ENCODE data around the gene RNF168. TPM values are rescaled to one million over a fixed set of nuclear protein-coding genes. Genes with fewer than 3 reads are reported as not detected.
A peak's percentile ranks its signal among the peaks of the same experiment; 100 is the strongest.

RNF168 gene
- total and polyA plus RNA-seq, 7 donors, result 3.6 to 30.2 (median 14.1) TPM

GRCh38 chr3:196499807-196500524 lies 3.6 kb downstream of the RNF168 start:
- Histone ChIP-seq H3K4me1 (peaks cover 0 to 34% (median 27%) of the 10 kb centered on the region in 4 donors), H3K36me3 (no peaks in the 10 kb centered on the region), H3K27me3 (no peaks in the 10 kb centered on the region), H3K4me3 (peak overlapping the region; percentile 15 to 86 (median 73)), H3K27ac (peak overlapping the region; percentile 94 to 97 (median 96)), H3K9me3 (no peaks in the 10 kb centered on the region)
- DNase-seq, result no peak
- intact Hi-C loops (cut with DNase I), result no loop called here
- 69 to 75% methylated on average over 11 of the region's 11 CpGs for WGBS, 2 donors
- no peak for TF ChIP-seq POLR2A (IDR thresholded peaks at IDR 0.05)
- no peak for TF ChIP-seq POLR2AphosphoS5 (IDR thresholded peaks at IDR 0.05)
- TF ChIP-seq, protein P1, sequence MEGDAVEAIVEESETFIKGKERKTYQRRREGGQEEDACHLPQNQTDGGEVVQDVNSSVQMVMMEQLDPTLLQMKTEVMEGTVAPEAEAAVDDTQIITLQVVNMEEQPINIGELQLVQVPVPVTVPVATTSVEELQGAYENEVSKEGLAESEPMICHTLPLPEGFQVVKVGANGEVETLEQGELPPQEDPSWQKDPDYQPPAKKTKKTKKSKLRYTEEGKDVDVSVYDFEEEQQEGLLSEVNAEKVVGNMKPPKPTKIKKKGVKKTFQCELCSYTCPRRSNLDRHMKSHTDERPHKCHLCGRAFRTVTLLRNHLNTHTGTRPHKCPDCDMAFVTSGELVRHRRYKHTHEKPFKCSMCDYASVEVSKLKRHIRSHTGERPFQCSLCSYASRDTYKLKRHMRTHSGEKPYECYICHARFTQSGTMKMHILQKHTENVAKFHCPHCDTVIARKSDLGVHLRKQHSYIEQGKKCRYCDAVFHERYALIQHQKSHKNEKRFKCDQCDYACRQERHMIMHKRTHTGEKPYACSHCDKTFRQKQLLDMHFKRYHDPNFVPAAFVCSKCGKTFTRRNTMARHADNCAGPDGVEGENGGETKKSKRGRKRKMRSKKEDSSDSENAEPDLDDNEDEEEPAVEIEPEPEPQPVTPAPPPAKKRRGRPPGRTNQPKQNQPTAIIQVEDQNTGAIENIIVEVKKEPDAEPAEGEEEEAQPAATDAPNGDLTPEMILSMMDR (IDR thresholded peaks at IDR 0.05), result no peak
- TF ChIP-seq EP300 (IDR thresholded peaks at IDR 0.05), result no peak

DNA sequence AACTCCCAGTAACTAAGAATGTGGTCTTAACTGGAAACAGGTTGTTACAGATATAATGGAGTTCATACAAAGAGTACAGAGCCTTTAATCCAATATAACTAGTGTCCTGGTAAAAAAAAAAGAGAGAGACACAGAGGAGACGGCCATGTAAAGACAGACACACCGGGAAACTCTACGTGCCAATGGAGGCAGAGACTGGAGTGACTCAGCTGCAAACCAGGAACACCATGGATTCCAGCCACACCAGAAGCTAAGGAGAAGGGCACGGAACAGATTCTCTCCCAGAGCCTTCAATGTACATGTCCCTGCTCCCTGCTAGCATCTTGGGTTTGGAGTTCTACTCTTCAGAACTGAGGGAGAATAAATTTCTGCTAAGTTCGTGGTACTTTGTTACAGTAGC lies 4.5 kb downstream of the RNF168 start:
- Histone ChIP-seq H3K9me3 (no peaks in the 10 kb centered on the region), H3K4me3 (no peak overlapping the region), H3K4me1 (peaks cover 0 to 31% (median 27%) of the 10 kb centered on the region in 4 donors), H3K27ac (peak overlapping the region in 1 of 4 donors; percentile 30), H3K36me3 (no peaks in the 10 kb centered on the region), H3K27me3 (no peaks in the 10 kb centered on the region)
- 87 to 95% methylated on average over 5 of the region's 5 CpGs for WGBS, 2 donors
- TF ChIP-seq POLR2A (IDR thresholded peaks at IDR 0.05) (no peak), EP300 (IDR thresholded peaks at IDR 0.05) (no peak), POLR2AphosphoS5 (IDR thresholded peaks at IDR 0.05) (no peak)
- TF ChIP-seq, protein P1 (IDR thresholded peaks at IDR 0.05), result no peak
- intact Hi-C loops (cut with DNase I), result no loop called here
- DNase-seq, result no peak

DNA sequence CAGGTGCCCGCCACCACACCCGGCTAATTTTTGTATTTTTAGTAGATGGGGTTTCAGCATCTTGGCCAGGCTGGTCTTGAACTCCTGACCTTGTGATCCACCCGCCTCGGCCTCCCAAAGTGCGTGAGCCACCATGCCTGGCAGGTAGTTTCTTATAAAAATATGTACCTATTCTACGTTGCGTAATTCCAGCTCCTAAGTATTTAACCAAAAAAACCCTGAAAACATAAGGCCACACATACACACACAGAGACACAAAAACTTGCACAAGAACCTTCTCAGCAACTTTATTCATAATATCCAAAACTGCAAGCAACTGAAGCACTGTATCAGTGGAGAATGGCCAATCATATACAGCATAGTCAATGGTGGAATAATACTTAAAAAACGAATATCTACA lies 5.3 kb downstream of the RNF168 start:
- TF ChIP-seq, protein P1 (IDR thresholded peaks at IDR 0.05), result no peak
- TF ChIP-seq EP300 (IDR thresholded peaks at IDR 0.05) (no peak), POLR2AphosphoS5 (IDR thresholded peaks at IDR 0.05) (no peak), POLR2A (IDR thresholded peaks at IDR 0.05) (no peak)
- DNase-seq, result no peak
- no peak overlapping the region for H3K27ac ChIP-seq
- H3K4me1 ChIP-seq, result peaks cover 0 to 29% (median 25%) of the 10 kb centered on the region in 4 donors
- no peaks in the 10 kb centered on the region for H3K27me3 ChIP-seq
- no peak overlapping the region for H3K4me3 ChIP-seq
- WGBS, 2 donors, result 93 to 94% methylated on average over 8 of the region's 8 CpGs
- no peaks in the 10 kb centered on the region for H3K36me3 ChIP-seq
- intact Hi-C loops (cut with DNase I), result no loop called here
- H3K9me3 ChIP-seq, result no peaks in the 10 kb centered on the region

- Histone ChIP-seq H3K36me3 (no peaks in the 10 kb centered on the region), H3K9me3 (no peaks in the 10 kb centered on the region), H3K27me3 (no peaks in the 10 kb centered on the region), H3K4me3 (no peak overlapping the region), H3K4me1 (peaks cover 0 to 24% (median 20%) of the 10 kb centered on the region in 4 donors), H3K27ac (no peak overlapping the region)
- no peak for DNase-seq
- intact Hi-C loops (cut with DNase I), result no loop called here
- TF ChIP-seq, protein P1 (IDR thresholded peaks at IDR 0.05), result no peak
- TF ChIP-seq POLR2AphosphoS5 (IDR thresholded peaks at IDR 0.05) (no peak), POLR2A (IDR thresholded peaks at IDR 0.05) (no peak), EP300 (IDR thresholded peaks at IDR 0.05) (no peak)
- 81 to 86% methylated on average over 4 of the region's 4 CpGs for WGBS, 2 donors
Observed at GRCh38 chr3:196496183-196496582, 7.4 kb downstream of the RNF168 start.
